LNCAP (cell line): Measurements from ENCODE around the gene PREPL.

Source experiments
- TF ChIP-seq, protein P1 (sequence below): fragments of 450-650 bp; IDR thresholded peaks from 2 replicates; pipeline ENCODE4 v1.5.1; 2017; ENCODE audit warnings: mild to moderate bottlenecking

The PREPL gene

DNA sequence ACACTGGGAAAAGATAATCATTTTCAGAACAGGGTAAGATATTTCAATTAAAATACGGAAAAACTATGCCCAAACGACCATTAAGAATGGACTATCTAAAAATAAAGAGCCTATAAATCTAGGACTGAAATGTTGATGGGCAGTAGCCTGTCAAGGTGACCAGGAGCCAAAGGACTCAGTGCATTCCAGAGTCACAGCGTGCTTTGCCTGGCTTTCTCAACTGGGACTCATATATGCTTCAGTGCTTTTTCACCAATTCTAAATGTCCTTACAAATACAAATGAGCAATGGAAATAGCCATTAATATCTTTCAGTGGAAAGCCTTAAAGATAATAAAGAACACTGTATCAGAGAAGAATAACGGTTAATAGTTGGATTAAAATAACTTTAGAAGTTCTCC lies 35.4 kb downstream of the PREPL start:
- TF ChIP-seq, protein P1, sequence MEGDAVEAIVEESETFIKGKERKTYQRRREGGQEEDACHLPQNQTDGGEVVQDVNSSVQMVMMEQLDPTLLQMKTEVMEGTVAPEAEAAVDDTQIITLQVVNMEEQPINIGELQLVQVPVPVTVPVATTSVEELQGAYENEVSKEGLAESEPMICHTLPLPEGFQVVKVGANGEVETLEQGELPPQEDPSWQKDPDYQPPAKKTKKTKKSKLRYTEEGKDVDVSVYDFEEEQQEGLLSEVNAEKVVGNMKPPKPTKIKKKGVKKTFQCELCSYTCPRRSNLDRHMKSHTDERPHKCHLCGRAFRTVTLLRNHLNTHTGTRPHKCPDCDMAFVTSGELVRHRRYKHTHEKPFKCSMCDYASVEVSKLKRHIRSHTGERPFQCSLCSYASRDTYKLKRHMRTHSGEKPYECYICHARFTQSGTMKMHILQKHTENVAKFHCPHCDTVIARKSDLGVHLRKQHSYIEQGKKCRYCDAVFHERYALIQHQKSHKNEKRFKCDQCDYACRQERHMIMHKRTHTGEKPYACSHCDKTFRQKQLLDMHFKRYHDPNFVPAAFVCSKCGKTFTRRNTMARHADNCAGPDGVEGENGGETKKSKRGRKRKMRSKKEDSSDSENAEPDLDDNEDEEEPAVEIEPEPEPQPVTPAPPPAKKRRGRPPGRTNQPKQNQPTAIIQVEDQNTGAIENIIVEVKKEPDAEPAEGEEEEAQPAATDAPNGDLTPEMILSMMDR = no peak

DNA sequence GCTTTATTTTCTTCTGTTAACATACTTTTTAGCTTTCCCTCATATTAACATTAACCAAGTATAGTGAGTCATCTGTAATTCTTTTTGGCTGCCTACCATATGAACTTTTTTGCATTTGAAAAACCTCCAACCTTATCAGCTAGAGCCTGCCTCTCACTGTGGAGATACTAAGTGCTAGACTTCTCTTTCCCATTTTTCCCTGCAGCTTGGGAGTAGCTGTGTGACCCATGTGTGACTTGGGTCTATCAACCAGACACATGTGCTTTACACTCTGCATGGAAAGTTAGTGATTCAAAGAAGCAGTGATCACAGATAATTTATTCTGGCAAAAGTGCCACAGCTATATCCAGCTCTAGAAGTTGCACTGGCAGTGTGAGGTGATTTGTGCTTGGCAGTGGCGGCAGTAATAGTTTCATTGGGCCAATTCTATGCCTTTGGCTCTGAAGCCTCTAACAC lies 36.3 kb downstream of the PREPL start:
- TF ChIP-seq, protein P1 = no peak

- TF ChIP-seq, protein P1 = no peak
These were observed 39.9 kb downstream of the PREPL start for GRCh38 chr2:44321360-44321759.

DNA sequence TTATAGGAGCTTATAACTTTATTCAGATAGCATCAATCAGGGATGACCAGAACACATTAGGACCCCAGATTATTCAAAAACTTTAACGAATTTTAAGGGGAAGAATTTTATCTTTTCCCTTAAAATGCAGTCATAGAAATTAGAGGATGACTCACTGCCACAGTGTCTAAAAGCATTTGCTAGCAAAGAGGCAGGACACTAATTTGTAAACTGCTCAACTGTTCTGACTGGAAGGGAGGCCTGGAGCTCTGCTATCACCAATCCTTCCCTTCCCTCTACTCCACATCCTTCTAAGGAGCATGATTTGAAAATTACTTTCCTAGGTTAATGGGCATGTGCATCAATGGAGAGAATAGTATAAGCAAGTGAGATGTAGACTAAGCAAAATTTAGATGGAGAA lies 40.5 kb downstream of the PREPL start:
- TF ChIP-seq, protein P1 = no peak

GRCh38 chr2:44315945-44316344 lies 45.3 kb downstream of the PREPL start:
- TF ChIP-seq, protein P1 = no peak

DNA sequence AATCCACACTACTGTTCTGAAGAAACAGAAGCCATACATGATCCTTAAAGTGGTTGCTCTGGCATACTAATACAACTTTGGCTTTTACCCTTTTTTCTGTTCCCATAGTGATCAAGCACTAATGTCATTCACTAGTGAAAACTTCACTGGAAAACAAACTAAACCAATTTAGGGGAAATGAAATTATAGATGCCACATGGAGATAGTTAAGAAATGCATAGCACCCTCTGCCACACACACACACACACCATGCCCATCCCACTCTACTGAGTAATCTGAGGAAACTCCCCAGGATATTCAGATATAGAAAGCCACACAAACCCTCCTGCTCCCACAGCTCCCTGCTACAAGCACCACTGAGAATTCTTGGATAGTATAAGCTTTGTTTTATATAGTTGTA lies 46.9 kb downstream of the PREPL start:
- TF ChIP-seq, protein P1 = no peak

DNA sequence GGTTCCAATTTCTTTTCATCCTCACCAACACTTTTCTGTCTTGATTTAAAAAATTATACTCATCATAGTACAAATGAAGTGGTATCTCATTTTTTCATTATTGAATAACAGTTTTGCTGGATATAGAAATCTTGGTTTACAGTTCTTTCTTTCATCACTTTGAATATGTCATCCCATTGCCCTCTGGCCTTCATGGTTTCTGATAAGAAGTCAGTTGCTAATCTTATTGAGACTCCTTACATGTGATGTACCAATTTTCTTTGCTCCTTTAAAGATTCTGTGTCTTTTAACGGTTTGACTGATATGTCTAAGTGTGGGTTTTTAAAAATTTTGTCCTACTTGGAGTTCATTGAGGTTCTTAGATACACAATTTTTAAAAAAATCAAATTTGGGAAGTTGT lies 51.0 kb downstream of the PREPL start:
- TF ChIP-seq, protein P1 = no peak

DNA sequence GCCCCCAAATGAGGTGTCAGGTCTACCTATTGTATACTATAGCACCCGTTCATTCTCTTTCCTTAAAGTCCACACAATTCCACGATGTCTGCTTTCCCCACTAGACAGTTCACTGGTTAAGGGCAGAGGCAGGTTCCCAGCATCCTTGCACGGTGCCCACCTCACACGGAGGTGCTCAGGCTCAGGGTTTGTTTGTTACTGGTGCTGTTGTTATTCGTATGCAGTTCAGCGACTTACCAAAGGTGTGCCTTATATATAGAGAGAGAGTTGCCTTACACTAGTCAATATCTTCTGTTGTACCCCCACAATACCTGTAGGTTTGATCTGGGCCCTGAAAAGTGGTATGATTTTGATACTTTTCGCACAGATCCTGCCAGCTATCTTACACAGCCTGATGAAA lies 55.4 kb downstream of the PREPL start:
- TF ChIP-seq, protein P1 = no peak
